ENCODE data around the gene CPED1. TPM values are rescaled to one million over a fixed set of nuclear protein-coding genes. Genes with fewer than 3 reads are reported as not detected.
"Not testable (repeated sequence)": the region's sequence is repeated elsewhere in the genome, so short reads cannot be mapped to it uniquely, and the experiment has no call there.

The CPED1 gene
- total RNA-seq, 2 experiments from 2014 or later: 0.17 TPM; not detected in 1

DNA sequence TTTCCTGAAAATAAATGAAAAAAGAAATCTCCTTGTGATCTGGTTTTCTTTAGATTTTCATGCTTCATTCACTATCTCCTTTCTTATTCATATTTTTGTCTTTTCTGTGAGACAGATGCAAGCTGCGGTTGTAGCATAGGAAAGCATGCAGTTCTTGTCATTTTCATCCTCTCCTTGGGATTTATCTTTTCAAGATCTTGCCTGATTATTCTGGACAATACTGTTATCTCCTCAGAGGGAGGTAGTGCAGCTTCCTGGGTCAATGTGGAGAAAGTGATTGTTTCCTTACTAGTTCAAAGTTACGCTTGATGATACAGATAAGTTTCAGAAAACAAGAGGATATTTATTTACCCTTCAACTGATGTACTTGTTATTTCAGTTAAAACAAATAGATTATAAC, 114.6 kb downstream of the CPED1 start:
- no peaks in the 10 kb centered on the region for H3K9me3 Mint-ChIP-seq
- no peaks in the 10 kb centered on the region for H3K36me3 Mint-ChIP-seq (ENCODE audit: low read depth)
- ChIA-PET POLR2A (no interaction called here), CTCF (no interaction called here)
- no peak overlapping the region for H3K27ac Mint-ChIP-seq
- no peak overlapping the region for H3K4me3 Mint-ChIP-seq
- DNase-seq: no peak
- H3K4me1 Mint-ChIP-seq: no peaks in the 10 kb centered on the region
- peaks cover 15% of the 10 kb centered on the region for H3K27me3 Mint-ChIP-seq

DNA sequence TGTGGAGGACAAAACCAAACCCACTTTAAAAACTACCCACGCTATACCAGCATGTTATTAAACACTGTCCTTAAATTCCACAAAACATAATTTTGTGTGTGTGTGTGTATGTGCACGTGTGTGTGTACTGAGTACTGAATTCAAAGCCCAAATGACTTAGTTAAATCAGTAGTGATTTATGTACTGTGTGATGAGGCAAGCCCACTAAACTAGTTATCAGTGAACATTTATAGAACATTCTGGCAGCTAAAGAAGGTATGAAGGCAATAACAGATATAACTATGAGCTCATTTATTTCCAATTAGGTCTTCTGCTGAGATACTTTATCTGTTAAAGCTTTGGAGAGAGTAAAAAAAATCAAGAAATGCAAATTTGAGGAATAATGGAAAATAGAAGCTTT, 115.1 kb downstream of the CPED1 start:
- POLR2A ChIA-PET: no interaction called here

DNA sequence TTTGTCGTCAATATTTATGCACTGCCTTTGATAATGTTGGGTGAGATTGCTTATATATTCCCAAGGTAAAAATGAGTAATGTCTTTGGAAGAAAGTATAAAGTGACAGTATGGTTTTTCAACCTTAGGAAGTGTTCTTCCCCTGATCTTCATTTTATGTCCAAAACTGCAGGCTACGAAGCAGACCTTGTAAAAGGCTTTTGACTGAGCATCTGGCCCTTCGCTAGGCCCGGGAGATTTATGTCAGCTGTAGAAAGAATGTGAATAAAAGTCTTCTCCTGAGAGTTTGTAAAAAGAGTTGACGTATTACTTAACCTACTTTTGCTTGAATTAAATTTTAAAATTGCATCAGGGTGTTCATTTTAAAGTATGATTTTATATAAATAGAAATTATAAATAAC, 116.8 kb downstream of the CPED1 start:
- no peaks in the 10 kb centered on the region for H3K36me3 Mint-ChIP-seq (ENCODE audit: low read depth)
- ChIA-PET CTCF (no interaction called here), POLR2A (no interaction called here)
- DNase-seq: no peak
- H3K27me3 Mint-ChIP-seq: peaks cover 20% of the 10 kb centered on the region
- no peak overlapping the region for H3K4me3 Mint-ChIP-seq
- no peaks in the 10 kb centered on the region for H3K9me3 Mint-ChIP-seq
- no peak overlapping the region for H3K27ac Mint-ChIP-seq
- no peaks in the 10 kb centered on the region for H3K4me1 Mint-ChIP-seq

More for the DNA sequence above, 115.1 kb downstream of the CPED1 start:
- H3K36me3 Mint-ChIP-seq (ENCODE audit: low read depth): no peaks in the 10 kb centered on the region
- no peaks in the 10 kb centered on the region for H3K9me3 Mint-ChIP-seq
- CTCF ChIA-PET: no interaction called here
- peaks cover 15% of the 10 kb centered on the region for H3K27me3 Mint-ChIP-seq
- no peak for DNase-seq
- H3K4me1 Mint-ChIP-seq: no peaks in the 10 kb centered on the region
- no peak overlapping the region for H3K4me3 Mint-ChIP-seq
- no peak overlapping the region for H3K27ac Mint-ChIP-seq

GRCh38 chr7:121107923-121108498, 119.5 kb downstream of the CPED1 start:
- Mint-ChIP-seq H3K9me3 (no peaks in the 10 kb centered on the region), H3K27ac (no peak overlapping the region), H3K4me3 (no peak overlapping the region), H3K36me3 (ENCODE audit: low read depth) (no peaks in the 10 kb centered on the region), H3K27me3 (peaks cover 14% of the 10 kb centered on the region), H3K4me1 (no peaks in the 10 kb centered on the region)
- DNase-seq: peak; percentile 16
- ChIA-PET POLR2A (no interaction called here), CTCF (interaction anchor here (0.6 kb wide), 1 partner anchor 301 kb away, joined by 4 read pairs; no protein-coding TSS in a partner anchor)

GRCh38 chr7:121109145-121109544, 120.6 kb downstream of the CPED1 start:
- Mint-ChIP-seq H3K27me3 (peaks cover 11% of the 10 kb centered on the region), H3K4me1 (no peaks in the 10 kb centered on the region), H3K27ac (no peak overlapping the region), H3K4me3 (no peak overlapping the region), H3K36me3 (ENCODE audit: low read depth) (no peaks in the 10 kb centered on the region), H3K9me3 (no peaks in the 10 kb centered on the region)
- DNase-seq: no peak
- POLR2A ChIA-PET: no interaction called here
- CTCF ChIA-PET: interaction anchor here (0.7 kb wide), 1 partner anchor 9 kb away, joined by 3 read pairs; no protein-coding TSS in a partner anchor

DNA sequence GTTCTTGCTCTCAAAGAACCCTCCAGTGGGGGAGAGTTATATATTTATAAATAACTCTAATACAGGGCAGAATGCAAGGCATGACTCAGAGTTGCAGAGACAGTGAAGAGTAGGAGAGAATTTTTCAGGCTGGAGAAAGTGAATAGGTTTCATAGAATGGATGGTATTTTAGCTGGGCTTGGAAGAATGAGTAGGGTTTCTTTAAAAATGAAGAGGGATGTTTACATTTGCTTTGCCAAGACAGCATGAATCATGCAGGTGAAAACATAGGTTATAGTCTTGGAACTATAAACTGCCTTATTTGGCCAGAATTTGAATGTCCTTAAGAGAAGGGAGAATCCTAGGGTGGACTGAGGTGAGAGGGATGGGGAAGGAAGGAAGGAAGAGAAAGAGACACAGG, 124.8 kb downstream of the CPED1 start:
- no peaks in the 10 kb centered on the region for H3K9me3 Mint-ChIP-seq
- POLR2A ChIA-PET: no interaction called here
- CTCF ChIA-PET: no interaction called here
- no peak overlapping the region for H3K27ac Mint-ChIP-seq
- no peaks in the 10 kb centered on the region for H3K4me1 Mint-ChIP-seq
- H3K4me3 Mint-ChIP-seq: no peak overlapping the region
- peaks cover 11% of the 10 kb centered on the region for H3K27me3 Mint-ChIP-seq
- DNase-seq: no peak
- no peaks in the 10 kb centered on the region for H3K36me3 Mint-ChIP-seq (ENCODE audit: low read depth)

DNA sequence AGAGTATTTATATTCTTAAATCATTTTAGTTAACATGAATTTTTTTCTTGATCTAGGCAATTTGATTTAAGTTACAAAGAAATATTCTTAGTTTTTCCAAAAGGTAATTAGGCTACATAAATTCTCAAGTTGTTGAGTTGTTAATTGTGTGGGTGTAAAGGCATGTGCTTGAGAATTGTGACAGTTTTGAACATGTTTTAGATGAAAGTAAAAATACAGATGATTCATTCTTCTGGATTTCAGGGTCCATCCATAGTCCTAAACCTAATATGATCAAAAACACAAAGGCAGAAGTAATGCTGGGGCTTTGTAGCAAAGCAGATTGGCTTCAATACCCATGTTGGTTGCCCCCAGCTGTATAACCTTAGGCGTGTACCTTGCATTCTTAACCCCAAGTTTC, 127.9 kb downstream of the CPED1 start:
- no peak overlapping the region for H3K27ac Mint-ChIP-seq
- CTCF ChIA-PET: no interaction called here
- no peak for DNase-seq
- no peaks in the 10 kb centered on the region for H3K36me3 Mint-ChIP-seq (ENCODE audit: low read depth)
- H3K4me1 Mint-ChIP-seq: no peaks in the 10 kb centered on the region
- POLR2A ChIA-PET: no interaction called here
- H3K4me3 Mint-ChIP-seq: no peak overlapping the region
- H3K9me3 Mint-ChIP-seq: no peaks in the 10 kb centered on the region
- peaks cover 3% of the 10 kb centered on the region for H3K27me3 Mint-ChIP-seq

GRCh38 chr7:121119047-121119446, 130.5 kb downstream of the CPED1 start:
- CTCF ChIA-PET: no interaction called here
- Mint-ChIP-seq H3K4me3 (no peak overlapping the region), H3K9me3 (no peaks in the 10 kb centered on the region), H3K4me1 (no peaks in the 10 kb centered on the region), H3K36me3 (ENCODE audit: low read depth) (no peaks in the 10 kb centered on the region), H3K27ac (no peak overlapping the region), H3K27me3 (peaks cover 5% of the 10 kb centered on the region)
- POLR2A ChIA-PET: no interaction called here
- no peak for DNase-seq

DNA sequence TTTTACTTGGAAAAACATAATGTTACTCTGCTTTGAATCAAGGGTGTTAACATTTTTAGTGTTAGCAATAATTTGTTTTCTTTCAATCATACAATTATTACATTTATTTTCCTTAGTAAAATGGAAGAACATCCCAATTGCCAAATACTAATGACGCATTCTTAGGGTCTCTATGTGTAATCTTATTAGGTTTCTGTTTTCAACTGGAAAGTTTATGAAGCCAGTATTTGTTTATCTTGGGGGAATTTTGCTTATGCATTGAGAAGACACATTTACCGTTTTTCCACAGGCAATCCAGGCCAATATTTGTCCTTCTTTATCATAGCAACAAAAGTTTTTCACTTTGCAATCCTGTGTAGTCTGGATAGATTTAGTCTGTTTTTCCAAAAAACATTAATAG, 134.5 kb downstream of the CPED1 start:
- Mint-ChIP-seq H3K4me3 (no peak overlapping the region), H3K27me3 (peaks cover 5% of the 10 kb centered on the region), H3K27ac (no peak overlapping the region), H3K4me1 (no peaks in the 10 kb centered on the region), H3K9me3 (no peaks in the 10 kb centered on the region), H3K36me3 (ENCODE audit: low read depth) (no peaks in the 10 kb centered on the region)
- ChIA-PET POLR2A (no interaction called here), CTCF (no interaction called here)
- no peak for DNase-seq

DNA sequence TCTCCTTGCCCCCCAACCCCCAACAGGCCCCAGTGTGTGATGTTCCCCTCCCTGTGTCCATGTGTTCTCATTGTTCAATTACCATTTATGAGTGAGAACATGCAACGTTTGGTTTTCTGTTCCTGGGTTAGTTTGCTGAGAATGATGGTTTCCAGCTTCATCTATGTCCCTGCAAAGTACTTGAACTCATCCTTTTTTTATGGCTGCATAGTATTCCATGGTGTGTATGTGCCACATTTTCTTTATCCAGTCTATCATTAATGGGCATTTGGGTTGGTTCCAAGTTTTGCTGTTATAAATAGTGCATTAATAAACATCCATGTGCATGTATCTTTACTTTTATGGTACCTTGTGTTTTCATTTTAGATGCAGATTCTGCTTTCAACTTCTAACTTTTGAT, 136.9 kb downstream of the CPED1 start:
- DNase-seq; H3K27ac Mint-ChIP-seq; POLR2A ChIA-PET; H3K4me3 Mint-ChIP-seq; H3K9me3 Mint-ChIP-seq; H3K27me3 Mint-ChIP-seq; CTCF ChIA-PET; H3K36me3 Mint-ChIP-seq (ENCODE audit: low read depth); H3K4me1 Mint-ChIP-seq: not testable (repeated sequence)

- Mint-ChIP-seq H3K4me3 (no peak overlapping the region), H3K9me3 (no peaks in the 10 kb centered on the region), H3K36me3 (ENCODE audit: low read depth) (no peaks in the 10 kb centered on the region), H3K4me1 (no peaks in the 10 kb centered on the region), H3K27me3 (peaks cover 2% of the 10 kb centered on the region), H3K27ac (no peak overlapping the region)
- no peak for DNase-seq
- ChIA-PET CTCF (no interaction called here), POLR2A (no interaction called here)
Observed at GRCh38 chr7:121126201-121126600, 137.7 kb downstream of the CPED1 start.

GRCh38 chr7:121126801-121127534, 138.5 kb downstream of the CPED1 start:
- POLR2A ChIA-PET: no interaction called here
- no peak for DNase-seq
- H3K4me1 Mint-ChIP-seq: no peaks in the 10 kb centered on the region
- H3K4me3 Mint-ChIP-seq: no peak overlapping the region
- no peak overlapping the region for H3K27ac Mint-ChIP-seq
- no peaks in the 10 kb centered on the region for H3K9me3 Mint-ChIP-seq
- peaks cover 2% of the 10 kb centered on the region for H3K27me3 Mint-ChIP-seq
- CTCF ChIA-PET: no interaction called here
- no peaks in the 10 kb centered on the region for H3K36me3 Mint-ChIP-seq (ENCODE audit: low read depth)

DNA sequence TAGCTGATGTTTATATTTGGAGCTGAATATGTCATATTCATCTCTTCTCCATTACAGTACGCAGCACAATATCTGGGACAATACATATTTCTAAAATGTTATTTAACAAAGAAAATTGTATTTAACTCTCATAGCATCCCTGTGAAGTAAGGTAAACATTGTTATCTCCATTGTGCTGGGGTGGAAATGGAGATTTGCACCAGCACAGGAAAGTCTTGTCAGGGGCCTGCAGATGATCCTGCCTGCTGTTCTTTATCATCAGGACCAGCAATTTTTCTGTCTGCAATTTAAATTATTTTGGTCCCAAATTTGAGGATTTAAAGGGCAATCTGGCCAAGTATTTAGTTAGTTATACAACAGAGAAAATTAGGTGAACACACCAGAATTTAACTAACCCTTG, 144.4 kb downstream of the CPED1 start:
- H3K27ac Mint-ChIP-seq: no peak overlapping the region
- POLR2A ChIA-PET: no interaction called here

DNA sequence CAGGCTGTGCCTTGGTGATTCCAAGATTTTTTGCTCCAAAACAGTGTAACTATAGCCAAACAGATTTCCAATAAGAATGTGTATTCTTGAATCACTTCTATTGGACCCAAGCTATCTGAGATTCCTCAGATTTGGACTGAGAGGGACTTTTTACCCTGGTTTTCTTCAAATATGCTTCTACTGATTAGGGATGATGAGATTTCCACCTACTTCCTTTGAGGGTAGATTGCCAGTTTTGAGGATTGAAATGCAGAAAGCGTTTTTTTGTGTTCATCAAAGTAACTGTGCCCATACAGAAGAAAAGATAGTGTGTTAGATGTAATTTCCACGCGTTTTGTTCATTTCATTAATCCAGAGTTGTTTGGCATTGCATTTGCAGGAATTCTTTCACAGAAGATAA, 144.9 kb downstream of the CPED1 start:
- POLR2A ChIA-PET: no interaction called here
- CTCF ChIA-PET: no interaction called here
- no peaks in the 10 kb centered on the region for H3K27me3 Mint-ChIP-seq
- H3K4me3 Mint-ChIP-seq: no peak overlapping the region
- no peak for DNase-seq
- no peaks in the 10 kb centered on the region for H3K9me3 Mint-ChIP-seq
- H3K4me1 Mint-ChIP-seq: peaks cover 9% of the 10 kb centered on the region
- no peak overlapping the region for H3K27ac Mint-ChIP-seq
- no peaks in the 10 kb centered on the region for H3K36me3 Mint-ChIP-seq (ENCODE audit: low read depth)

More for the DNA sequence above, 144.4 kb downstream of the CPED1 start:
- CTCF ChIA-PET: no interaction called here
- no peak for DNase-seq
- Mint-ChIP-seq H3K4me1 (peaks cover 4% of the 10 kb centered on the region), H3K27me3 (no peaks in the 10 kb centered on the region), H3K36me3 (ENCODE audit: low read depth) (no peaks in the 10 kb centered on the region), H3K9me3 (no peaks in the 10 kb centered on the region), H3K4me3 (no peak overlapping the region)
